Progenitor cell of endocrine pancreas (in vitro differentiated cells): ENCODE measurements around the gene SMIM12. TPM values are rescaled to one million over a fixed set of nuclear protein-coding genes. Genes with fewer than 3 reads are reported as not detected.
A peak's percentile ranks its signal among the peaks of the same experiment; 100 is the strongest.

Experiments used
- DNase-seq: peaks from one replicate; pipeline ENCODE4 v3.0.0; 2021; ENCODE audit warnings: low spot score; ENCODE audit not compliant: unreplicated experiment
- H3K27ac Mint-ChIP-seq: 2 replicates; pipeline ENCODE4 v1.8.0; 2021; ENCODE audit warnings: mild to moderate bottlenecking, moderate library complexity, mixed read lengths
- H3K27me3 Mint-ChIP-seq: 2 replicates; pipeline ENCODE4 v1.8.0; 2021; ENCODE audit warnings: mixed read lengths
- H3K36me3 Mint-ChIP-seq: 2 replicates; pipeline ENCODE4 v1.8.0; 2022; ENCODE audit warnings: mixed read lengths; ENCODE audit not compliant: insufficient read depth
- H3K4me1 Mint-ChIP-seq: 2 replicates; pipeline ENCODE4 v1.8.0; 2021; ENCODE audit warnings: low read depth, mixed read lengths
- H3K4me3 Mint-ChIP-seq: 2 replicates; pipeline ENCODE4 v1.8.0; 2021; ENCODE audit warnings: low read depth, mild to moderate bottlenecking, moderate library complexity, mixed read lengths
- H3K9me3 Mint-ChIP-seq: 2 replicates; pipeline ENCODE4 v1.8.0; 2021; ENCODE audit warnings: low read depth, mixed read lengths
- CTCF ChIP-seq: fragments of 200-600 bp; sonication (generic); IDR thresholded peaks from one replicate; pipeline ENCODE4 v1.5.0; 2021; ENCODE audit warnings: antibody characterized with exemption, mild to moderate bottlenecking; ENCODE audit not compliant: unreplicated experiment
- total RNA-seq: library from RNA; stranded (reverse); gene quantifications from 2 replicates; pipeline ENCODE4 v1.2.1, GENCODE V29; 2021

Gene SMIM12
- total RNA-seq, 1 donor from 2014 or later: 39.5 TPM

- no peak overlapping the region for H3K27ac Mint-ChIP-seq
- H3K4me3 Mint-ChIP-seq: no peak overlapping the region
- no peak for TF ChIP-seq CTCF
- no peak for DNase-seq
- no peaks in the 10 kb centered on the region for H3K9me3 Mint-ChIP-seq
- peaks cover 7% of the 10 kb centered on the region for H3K27me3 Mint-ChIP-seq
- peaks cover 38% of the 10 kb centered on the region for H3K4me1 Mint-ChIP-seq
- H3K36me3 Mint-ChIP-seq: peaks cover 15% of the 10 kb centered on the region
Observed at GRCh38 chr1:34851431-34852105, 8.0 kb downstream of the SMIM12 start.

GRCh38 chr1:34850382-34850781, 9.2 kb downstream of the SMIM12 start:
- Mint-ChIP-seq H3K4me1 (peaks cover 49% of the 10 kb centered on the region), H3K9me3 (no peaks in the 10 kb centered on the region), H3K27ac (no peak overlapping the region), H3K27me3 (peaks cover 7% of the 10 kb centered on the region), H3K4me3 (no peak overlapping the region), H3K36me3 (peaks cover 13% of the 10 kb centered on the region)
- TF ChIP-seq CTCF: no peak
- DNase-seq: no peak

- Mint-ChIP-seq H3K27ac (peak overlapping the region; percentile 80), H3K4me3 (peak overlapping the region; percentile 41), H3K36me3 (peaks cover 13% of the 10 kb centered on the region), H3K9me3 (no peaks in the 10 kb centered on the region), H3K4me1 (peaks cover 79% of the 10 kb centered on the region), H3K27me3 (peaks cover 7% of the 10 kb centered on the region)
- DNase-seq: no peak
- no peak for TF ChIP-seq CTCF
Observed at GRCh38 chr1:34847094-34847493, 12.5 kb downstream of the SMIM12 start.

- H3K36me3 Mint-ChIP-seq: peaks cover 13% of the 10 kb centered on the region
- H3K4me1 Mint-ChIP-seq: peaks cover 86% of the 10 kb centered on the region
- DNase-seq: no peak
- H3K4me3 Mint-ChIP-seq: no peak overlapping the region
- no peaks in the 10 kb centered on the region for H3K9me3 Mint-ChIP-seq
- peak overlapping the region; percentile 58 for H3K27ac Mint-ChIP-seq
- TF ChIP-seq CTCF: no peak
- peaks cover 7% of the 10 kb centered on the region for H3K27me3 Mint-ChIP-seq
Observed at GRCh38 chr1:34846265-34846664, 13.3 kb downstream of the SMIM12 start.

- Mint-ChIP-seq H3K36me3 (peaks cover 11% of the 10 kb centered on the region), H3K27me3 (peaks cover 7% of the 10 kb centered on the region), H3K27ac (peak overlapping the region; percentile 81), H3K9me3 (no peaks in the 10 kb centered on the region), H3K4me3 (no peak overlapping the region), H3K4me1 (peaks cover 85% of the 10 kb centered on the region)
- DNase-seq: no peak
- no peak for TF ChIP-seq CTCF
Observed at GRCh38 chr1:34845131-34845901, 14.2 kb downstream of the SMIM12 start.
